DMS53 (cell line): ENCODE data around the gene ARHGEF17.
A peak's percentile ranks its signal among the peaks of the same experiment; 100 is the strongest.
"Not testable (repeated sequence)": the region's sequence is repeated elsewhere in the genome, so short reads cannot be mapped to it uniquely, and the experiment has no call there.

Experiments used
- DNase-seq: peaks from one replicate; lab custom pipeline; 2025; lab: John Stamatoyannopoulos, UW

The ARHGEF17 gene

DNA sequence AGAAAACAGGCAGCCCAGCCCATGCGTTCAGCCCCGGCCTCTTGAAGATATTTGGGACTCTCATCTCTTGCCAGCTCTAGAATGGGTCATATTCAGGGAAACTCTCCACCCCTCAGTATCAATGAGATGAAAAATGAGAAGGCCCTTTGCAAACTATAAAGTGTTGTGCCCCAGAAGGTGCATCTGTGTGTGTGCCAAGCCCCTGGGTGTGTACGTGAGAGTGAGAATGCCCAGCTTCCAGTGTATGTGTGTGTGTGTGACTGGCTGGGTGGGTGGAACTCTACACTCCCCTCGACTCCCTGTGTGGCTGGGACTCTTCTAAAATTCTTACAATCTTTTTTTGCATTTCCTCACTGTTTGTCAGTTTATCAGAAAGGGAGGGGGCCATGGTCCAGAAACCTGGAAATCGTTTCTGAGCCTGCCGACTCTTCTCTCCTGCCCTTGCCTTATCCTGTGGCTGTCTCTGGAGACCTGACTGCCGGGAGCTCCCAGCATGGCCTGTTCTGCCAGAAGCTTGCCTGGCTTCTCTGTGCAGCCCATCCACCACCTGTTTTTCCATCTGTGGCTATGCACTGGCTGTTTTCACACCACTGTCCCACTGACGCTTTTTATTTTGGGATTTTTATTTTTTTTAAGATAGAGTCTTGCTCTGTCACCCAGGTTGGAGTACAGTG is 34.7 kb upstream of the ARHGEF17 start:
- DNase-seq: no peak

DNA sequence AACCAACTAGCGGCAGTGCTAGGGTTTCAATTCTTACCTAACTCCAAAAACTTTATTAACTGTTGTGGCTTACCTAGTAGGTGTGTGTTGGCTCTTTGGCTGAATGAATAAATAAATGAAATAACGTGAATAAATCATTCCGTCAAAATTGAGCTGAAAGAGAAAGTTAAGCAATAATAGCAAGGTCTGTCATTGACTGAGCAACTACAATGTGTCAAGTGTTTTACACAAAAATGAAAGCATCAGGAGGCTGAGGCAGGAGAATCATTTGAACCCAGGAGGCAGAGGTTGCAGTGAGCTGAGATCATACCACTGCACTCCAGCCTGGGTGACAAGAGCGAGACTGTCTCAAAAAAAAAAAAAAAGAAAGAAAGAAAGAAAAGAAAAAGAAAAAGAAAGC is 33.9 kb upstream of the ARHGEF17 start:
- DNase-seq: not testable (repeated sequence)

DNA sequence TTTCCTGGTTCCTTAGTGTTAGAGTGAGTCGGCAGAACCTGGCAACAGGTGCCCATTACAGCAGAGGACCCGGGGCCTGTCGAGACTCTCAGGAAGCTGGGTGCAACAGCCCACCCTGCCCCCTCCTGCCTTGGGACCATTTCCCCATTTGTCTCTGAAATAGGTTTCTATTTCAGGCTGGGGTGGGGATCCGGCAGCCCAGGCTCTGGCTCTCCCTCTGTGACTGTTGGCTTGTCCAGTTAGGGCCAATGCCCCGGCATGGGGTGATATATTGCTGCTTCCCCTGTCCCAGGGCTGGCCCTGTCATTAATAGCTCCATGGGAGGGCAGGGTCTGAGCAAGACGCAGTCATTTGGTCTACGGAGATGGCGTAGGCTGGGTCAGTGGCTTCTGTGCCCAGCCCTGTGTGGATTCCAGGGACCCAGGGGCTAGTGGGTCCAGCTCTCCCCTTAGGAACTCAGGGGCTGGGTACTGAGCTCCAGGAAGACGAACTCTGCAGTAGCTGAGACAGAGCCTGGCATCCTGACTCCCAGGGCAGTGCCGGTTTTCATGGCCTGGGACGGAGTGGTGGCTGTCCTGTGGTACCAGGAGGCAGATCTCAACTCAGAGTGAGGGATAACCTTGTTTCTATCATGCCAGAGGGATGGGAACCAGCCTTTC is 33.2 kb upstream of the ARHGEF17 start:
- DNase-seq: no peak

DNA sequence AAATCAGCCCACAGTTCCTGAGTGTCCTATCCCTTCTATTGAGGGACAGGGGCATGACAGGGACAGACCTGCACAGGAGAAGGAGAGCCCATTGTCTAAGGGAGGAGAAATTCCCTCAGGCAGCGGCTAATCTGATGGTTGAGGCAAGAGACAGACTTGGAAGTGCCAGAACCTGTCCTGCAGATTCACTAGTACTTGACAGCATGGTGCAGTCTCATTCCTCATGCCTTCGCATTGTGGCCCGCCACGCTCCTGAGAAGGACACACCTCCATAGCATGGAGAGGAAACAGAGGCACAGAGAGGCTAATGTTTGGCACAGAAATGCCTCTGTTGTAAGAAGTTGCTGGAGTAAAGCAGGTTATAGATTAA is 32.7 kb upstream of the ARHGEF17 start:
- no peak for DNase-seq

DNA sequence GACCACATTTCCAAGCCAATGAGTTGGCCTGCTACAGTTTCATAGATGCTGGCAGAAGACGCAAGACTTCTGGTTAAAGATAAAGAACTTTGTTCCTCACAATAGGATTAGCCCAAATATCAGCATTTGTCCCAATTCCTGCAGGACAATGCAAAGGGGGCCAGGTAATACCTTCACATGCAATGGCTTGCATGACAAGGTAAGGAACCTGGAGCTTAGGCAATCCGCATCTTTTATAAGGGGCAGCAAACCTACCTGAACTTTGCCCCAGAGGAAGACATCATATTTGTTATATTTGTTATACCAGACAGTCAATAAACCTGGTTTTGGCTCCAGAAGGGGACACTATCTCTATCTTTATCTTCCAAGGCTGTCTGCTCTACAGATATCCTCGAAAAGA is 30.6 kb upstream of the ARHGEF17 start:
- DNase-seq: no peak

DNA sequence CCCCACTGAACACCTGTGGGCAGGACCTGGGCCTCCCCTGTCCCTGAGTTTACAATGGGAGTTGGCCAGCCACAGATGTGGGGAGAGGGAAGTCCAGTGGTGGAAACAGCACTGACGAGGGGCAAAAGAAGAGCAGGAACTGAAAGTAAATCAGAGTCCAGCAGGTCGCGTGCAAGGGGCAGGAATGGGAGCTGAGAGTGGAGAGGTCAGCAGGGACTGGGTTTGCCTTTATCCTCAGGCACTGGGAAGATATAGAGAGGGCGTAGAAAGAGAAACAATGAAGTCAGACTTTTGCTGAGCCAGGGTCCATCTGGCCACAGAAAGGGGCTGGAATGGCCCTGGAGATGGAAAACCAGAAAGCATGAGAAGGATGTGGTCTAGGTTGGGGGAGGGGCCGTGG is 27.4 kb upstream of the ARHGEF17 start:
- DNase-seq: no peak

DNA sequence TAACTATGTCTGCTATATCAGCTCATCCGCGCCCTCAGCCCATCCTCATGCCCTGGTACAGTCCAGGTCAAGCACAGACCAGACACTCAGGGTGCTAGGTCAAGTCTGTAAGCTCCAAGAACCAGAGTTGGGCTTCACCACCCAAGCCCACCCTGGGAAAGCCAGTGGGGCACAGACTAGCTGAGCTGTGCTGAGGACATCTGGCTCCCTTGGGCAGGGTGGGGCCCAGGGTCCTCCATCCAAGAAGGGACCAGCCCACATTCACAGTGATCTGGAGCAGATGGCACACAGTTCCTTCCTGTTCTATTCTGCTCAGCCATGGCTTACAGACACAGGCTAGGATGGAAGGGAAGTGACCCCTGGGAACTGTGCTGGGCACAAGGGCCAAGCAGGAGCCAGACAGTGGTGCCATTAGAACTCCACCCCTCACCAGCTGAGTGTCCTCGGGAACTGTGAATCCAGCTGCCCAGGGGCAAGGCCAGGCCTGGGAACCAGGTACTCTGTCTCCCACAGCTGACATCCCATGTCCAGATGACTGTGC is 26.8 kb upstream of the ARHGEF17 start:
- no peak for DNase-seq

DNA sequence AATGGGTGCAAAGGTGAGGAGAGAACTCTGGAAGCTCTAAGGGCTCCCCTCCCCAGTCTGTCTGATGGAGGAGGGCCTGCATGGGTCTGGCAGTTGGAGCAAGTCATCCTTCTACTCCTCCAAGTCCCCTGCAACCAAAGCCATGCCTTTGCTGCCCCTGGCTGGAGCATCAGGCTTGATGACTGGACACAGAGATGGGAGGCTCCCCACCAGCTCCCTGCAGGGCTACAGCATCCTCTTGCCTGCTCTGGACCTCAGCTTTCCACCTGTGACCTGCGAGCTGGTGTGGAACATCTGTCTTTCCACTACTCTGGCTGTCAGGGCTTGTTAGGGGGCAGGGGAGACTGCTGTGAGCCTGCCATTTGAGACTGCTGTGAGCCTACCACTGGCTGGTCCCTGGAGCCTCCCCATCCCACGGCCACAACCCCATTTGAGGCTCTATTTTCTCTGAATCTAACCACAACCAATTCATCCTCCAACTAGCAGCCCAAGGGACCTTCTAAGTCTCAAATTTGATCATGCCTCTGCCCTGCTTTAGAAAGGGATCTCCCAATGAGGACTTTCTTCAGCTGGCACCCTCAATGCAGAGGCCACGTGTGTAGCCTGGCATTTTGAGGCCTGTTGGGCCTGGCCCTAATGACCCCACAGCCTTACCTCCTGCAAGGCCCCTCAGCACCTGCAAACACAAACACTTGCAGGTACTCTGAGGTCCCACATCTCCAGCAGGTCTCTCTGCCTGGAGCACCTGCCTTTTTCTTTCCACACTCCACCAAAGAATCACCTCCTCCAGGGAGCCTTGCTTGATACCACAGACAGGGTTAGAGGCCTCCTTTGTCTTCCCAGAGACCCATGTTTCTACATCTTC is 26.0 kb upstream of the ARHGEF17 start:
- no peak for DNase-seq

DNA sequence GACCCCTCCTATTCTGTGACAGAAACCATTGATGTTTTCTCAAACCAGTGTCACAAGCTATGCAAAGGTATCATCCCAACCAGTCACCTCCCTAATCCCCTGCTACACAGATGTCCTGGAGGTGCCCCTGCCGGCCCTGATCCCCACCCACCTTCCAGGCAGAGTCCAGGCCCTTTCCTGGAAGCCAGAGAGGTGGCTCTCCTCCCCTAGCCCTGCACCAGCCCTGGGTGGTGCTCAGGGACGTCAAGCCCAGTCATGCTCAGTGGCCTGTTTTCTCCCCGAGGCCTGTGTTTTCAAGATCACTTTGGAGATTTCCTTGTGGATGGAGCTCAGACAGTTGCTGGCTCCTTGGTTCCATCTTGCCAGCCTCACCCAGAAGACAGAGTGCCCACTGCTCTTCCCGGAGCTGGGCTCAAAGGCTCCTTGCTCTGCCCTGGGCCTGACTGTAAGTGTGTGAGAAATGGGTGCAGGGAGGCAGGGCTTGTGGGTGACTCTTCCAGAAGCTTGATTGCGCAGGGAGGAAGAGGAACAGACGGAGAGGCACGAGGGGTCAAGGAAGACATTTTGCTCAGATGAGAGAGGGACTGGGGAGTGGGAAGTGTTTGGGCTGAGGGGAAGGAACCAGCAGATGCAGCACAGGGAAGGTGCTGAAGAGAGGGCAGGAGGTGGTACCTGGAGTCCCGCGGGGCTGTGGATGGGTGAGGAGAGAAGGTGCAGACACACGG is 24.6 kb upstream of the ARHGEF17 start:
- no peak for DNase-seq

DNA sequence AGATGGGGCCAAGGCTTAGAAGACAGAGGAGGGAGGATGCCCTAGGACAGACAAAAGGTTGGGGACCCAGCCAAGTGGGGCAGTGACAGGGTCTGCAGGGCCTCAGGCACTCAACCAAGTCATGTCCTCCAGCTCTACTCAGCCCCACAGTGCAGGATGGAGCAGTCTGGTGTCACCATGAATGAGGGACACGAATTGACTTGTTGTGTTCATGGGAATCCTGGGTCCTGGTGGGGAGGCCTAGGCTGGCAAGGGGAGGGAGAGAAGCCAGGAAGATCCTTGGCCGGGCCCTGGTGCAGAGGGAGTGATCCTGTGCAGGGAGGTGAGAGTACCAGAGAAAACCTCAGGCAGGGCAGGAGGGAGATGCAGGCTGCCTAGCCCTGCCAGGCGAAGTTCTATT is 24.0 kb upstream of the ARHGEF17 start:
- no peak for DNase-seq

DNA sequence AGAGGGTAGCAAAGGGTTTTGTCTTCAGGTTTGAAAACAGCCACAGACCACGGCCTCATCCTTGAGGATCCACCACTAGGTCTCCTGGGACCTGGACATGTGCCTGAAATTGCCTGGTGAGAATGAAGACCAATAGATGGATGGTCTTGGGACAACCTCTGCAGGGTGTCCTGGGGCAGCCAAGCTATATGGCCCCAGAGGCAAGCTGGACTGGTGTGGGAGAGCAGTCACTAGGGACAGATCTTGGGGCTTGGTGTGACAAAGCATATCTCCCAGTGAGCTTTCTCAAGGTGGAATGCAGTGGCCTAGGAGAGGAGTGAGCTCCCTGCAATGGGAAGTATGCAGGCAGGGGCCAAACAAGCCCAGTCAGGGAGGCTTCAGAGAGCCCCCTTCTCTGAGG is 22.4 kb upstream of the ARHGEF17 start:
- DNase-seq: no peak

DNA sequence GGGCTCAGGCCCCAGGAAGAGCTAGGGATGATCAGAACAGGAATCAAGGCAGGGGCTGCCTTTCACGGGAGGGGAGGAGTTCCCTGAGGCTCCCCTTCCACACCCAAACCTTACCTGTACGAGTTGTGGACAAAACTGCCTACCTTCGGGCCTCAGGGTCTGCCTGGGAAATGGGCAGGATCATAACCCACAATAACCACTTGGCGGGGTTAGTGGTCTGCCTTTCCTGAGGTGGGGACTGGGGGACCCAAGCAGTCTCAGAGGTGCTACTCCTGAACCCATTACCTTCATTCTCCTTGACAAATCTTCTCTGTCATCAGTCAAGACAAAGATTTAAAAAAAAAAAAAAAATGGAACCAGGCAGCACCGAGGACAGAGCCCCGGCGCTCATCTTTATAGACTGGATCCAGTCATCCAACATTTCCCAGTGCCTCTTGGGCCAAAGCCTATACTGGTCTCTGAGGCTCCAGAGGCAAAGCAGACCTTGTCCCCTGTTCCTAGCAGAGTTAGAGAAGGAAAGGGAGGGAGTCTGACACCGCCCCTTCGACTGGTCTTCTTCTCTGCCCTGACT is 21.8 kb upstream of the ARHGEF17 start:
- DNase-seq: no peak

DNA sequence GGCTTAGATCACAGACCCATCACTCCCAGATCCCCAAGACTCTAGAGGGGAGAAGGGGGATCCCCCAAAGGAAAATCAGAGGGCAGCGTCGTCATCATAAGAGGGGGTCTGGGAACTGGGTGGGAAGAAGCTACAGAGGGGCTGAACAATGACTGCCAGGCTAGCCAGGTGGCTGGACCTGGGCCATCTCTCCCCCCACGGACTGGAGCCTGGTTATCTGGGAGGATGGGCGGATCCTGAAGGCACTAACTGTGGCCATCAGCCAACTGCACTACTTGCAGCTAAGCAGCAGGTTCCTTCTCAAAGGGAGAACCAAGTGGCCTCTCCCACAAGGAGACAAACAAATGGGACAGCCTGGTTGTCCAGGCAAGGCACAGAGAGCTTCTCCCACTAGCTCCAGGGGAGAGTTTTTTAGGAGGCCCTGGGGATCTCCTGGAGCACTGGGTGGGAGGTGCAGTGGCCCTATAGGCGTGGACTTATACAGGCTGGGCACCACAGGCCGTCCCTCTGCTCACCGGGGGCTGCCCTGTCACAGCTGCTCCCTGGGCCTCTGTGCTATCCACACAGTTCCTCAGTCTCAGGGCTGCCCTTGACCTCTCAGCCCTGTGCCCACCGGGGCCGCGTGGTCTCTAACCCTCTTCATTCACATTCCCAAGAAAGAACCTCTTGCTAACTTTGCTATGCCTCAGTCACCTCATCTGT is 20.5 kb upstream of the ARHGEF17 start:
- no peak for DNase-seq

DNA sequence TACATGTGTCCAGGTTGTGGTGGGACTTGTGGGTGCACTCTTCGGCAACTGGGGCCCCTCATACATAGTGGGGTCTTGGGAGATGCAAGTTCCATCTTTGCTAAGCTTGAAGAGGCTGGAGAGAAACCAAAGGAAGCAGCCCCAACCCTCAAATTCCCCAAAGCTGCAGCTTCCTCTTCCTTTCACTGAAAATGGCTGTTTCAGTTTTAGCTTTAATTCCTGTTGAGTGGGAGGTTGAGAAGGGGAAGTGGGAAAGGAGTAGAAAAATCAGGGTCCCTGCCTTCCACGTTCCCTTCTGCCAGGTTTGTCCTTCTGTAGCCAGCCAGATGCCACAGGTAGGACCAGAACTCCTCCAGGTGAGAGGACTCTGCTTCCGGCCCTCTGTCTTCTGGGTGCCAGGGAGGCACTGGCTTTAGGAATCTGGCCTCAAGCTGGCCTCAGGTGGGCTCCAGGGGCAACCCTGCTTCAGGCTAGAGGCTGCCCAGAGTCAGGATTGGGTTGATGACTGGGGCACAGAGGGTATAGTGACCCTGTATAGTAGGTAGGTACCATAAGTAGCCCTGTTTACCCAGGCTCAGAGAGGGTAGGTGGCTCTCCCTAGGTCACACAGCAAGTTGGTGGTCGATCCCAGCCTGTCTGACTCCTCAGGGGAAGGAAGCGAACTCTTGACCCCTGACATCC is 19.7 kb upstream of the ARHGEF17 start:
- no peak for DNase-seq

DNA sequence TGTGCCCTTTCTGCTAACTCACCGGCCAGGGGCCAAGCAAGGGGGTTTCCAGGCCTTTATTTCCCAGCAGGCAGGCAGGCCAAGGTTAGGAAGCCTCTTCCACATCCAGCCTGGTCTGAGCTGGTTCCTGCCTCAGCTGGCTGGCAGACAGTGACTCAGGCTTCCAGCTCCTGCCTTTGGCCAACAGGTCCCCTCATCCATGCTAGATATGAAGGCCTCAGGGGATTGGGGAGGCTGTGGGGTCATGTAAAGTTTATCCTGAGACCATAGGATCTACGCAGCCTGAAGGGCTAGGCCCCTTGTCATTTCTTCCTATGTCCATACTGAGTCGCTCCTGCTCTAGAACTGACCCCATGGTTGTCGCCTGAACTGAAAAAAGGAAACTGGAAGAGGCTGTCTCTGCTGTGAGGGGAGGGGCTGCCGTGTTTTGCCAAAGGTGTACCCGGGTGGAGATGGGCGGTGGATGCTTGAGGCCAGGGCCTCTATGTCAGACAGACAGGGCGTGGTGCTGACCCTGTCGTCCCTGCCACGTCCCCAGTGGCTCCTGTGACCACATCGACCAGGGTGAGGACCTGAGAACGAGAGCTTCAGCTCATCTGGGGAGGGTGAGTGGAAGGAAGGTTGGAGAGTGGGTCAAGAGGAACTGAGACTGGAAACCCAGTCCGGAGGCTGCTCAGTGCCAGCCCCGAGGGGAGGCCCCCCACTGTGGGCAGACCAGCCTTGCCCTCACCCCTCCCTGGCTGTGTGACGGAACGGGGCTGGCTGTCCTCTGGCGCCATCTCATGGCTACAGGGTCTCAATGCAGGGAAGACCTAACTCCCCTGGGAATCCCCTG is 19.0 kb upstream of the ARHGEF17 start:
- DNase-seq: peak; percentile 87

DNA sequence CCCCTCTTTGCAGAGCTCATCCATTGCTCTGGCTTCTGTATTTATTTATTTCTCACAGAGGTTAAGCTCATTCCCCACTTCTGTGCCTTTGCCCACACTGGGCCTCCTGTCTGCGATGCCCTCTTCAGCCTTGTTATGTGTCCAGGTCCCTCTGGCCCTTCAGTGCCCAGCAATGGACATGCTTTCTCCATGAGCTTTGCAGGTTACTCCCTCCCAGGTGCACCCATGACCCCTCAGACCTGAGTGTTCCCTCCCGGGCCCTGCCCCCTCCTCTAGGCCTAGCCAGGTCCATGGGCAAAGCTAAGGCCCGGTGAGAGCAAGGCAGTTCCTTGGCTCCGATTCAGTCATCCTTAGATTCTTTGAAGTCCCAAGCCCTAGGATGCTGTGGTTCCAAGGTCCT is 17.5 kb upstream of the ARHGEF17 start:
- DNase-seq: no peak

DNA sequence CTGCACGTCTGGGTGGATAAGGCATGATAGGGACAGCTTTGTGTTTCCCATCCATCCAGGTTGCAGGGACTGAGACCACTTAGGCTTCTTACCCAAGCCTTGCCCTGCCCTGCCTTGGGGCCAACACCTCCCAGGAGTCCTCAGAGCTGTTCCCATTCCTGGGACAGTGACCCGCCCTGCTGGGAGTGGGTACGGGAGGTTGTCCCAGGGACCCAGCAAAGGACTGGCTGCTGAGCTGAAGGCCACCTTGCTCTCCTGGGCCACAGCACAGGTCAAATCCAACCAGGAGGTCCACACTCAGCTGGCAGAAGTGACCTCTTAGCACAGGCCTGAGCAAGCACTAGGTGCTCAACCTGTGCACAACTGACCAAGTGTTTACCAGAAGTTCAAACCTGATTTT is 16.9 kb upstream of the ARHGEF17 start:
- DNase-seq: no peak

DNA sequence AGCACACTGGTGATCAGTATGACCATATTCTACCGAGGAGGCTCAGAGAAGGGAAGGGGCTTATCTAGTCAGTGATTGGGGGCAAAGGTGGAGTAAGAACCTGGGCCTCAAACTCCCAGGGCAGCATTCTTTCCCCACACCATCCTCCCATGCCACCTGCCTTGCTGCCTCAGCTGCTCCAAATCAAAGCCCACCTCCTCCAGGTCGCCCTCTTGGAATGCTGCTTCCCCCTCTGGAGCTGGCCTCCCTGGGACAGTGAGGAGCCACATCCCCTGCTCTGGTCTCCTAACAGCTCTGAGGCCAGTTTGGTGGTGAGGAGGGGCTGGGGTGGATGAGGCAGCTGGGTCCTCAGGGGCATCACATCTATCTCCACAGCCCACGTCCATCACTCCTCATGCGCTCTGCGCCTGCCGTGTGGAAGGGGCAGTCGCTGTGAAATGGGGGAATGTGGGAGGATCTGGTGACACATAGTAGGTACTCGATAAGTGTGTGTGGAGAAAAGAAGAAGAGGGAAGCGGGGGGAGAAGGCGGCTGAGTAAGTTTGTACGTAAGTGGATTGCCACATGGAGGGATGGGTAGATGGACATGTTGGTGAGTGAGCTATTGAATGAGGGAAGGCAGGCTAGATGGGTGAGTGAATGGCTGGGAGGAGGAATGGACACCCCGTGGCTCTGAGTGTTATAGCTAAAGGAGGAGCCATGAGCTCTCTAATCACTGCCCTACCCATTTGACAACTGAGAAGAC is 16.1 kb upstream of the ARHGEF17 start:
- DNase-seq: no peak

DNA sequence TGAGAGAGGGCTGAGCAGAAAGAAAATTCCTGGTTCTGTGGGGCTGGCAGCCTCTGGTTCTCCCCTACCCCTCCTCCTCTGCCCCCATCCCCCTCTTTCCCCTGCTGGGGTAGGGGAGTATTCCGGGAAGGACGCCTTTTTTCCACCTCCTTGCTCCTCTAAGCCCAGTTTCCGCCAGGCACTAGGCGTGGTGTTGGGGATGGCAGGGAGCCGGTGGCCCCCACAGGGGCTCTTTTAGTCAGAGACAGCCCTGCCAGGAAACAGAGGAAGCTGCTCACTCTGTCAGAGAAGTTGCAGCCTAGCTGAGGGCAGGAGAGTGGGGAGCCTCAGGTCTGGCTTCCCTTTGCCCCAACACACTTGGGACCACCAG is 15.6 kb upstream of the ARHGEF17 start:
- no peak for DNase-seq
